PC-3 (cell line): ENCODE results near the gene ABCF1.
"Not testable (repeated sequence)": the region's sequence is repeated elsewhere in the genome, so short reads cannot be mapped to it uniquely, and the experiment has no call there.

Experiments
- EZH2 ChIP-seq: fragments of 300-600 bp; sonication (generic); IDR thresholded peaks from one replicate; pipeline ENCODE4 v1.6.1; 2017; ENCODE audit warnings: antibody characterized with exemption, mild to moderate bottlenecking, low read length; ENCODE audit not compliant: unreplicated experiment
- TF ChIP-seq, protein P1 (sequence below): fragments of 300-600 bp; sonication (generic); conservative IDR thresholded peaks from 2 replicates; pipeline ENCODE4 v1.5.1; 2017; ENCODE audit warnings: antibody characterized with exemption, low read depth, mild to moderate bottlenecking, low read length

GRCh38 chr6:30521952-30522351 lies 49.3 kb upstream of the ABCF1 start:
- TF ChIP-seq EZH2, result not testable (repeated sequence)
- TF ChIP-seq, protein P1, sequence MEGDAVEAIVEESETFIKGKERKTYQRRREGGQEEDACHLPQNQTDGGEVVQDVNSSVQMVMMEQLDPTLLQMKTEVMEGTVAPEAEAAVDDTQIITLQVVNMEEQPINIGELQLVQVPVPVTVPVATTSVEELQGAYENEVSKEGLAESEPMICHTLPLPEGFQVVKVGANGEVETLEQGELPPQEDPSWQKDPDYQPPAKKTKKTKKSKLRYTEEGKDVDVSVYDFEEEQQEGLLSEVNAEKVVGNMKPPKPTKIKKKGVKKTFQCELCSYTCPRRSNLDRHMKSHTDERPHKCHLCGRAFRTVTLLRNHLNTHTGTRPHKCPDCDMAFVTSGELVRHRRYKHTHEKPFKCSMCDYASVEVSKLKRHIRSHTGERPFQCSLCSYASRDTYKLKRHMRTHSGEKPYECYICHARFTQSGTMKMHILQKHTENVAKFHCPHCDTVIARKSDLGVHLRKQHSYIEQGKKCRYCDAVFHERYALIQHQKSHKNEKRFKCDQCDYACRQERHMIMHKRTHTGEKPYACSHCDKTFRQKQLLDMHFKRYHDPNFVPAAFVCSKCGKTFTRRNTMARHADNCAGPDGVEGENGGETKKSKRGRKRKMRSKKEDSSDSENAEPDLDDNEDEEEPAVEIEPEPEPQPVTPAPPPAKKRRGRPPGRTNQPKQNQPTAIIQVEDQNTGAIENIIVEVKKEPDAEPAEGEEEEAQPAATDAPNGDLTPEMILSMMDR, result not testable (repeated sequence)
